ENCODE results near the gene TTC33.
"Not testable (repeated sequence)": the region's sequence is repeated elsewhere in the genome, so short reads cannot be mapped to it uniquely, and the experiment has no call there.

The TTC33 gene

DNA sequence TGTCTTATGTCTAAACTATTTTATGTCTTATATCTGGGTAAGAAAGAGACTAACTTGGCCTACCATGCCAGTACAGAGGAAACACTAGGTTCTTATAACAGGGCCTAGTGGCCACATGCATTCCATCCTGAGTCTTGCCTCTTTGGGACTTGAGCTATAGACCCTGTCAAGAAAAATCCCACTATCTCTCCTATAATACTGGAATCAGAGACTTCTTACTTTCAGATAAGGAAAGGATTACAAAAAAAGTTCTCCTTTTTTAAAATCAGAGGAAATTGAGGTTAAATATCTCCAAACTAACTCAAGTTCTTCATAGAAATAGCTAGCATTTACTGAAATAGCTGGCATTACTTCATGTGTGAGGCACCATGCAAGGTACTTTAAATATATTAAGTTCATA is 41.8 kb downstream of the TTC33 start:
- no peak for DNase-seq

- not testable (repeated sequence) for DNase-seq
These were observed 45.2 kb downstream of the TTC33 start for GRCh38 chr5:40710575-40710974.

- DNase-seq: not testable (repeated sequence)
These were observed 50.3 kb downstream of the TTC33 start for GRCh38 chr5:40705484-40705883.

DNA sequence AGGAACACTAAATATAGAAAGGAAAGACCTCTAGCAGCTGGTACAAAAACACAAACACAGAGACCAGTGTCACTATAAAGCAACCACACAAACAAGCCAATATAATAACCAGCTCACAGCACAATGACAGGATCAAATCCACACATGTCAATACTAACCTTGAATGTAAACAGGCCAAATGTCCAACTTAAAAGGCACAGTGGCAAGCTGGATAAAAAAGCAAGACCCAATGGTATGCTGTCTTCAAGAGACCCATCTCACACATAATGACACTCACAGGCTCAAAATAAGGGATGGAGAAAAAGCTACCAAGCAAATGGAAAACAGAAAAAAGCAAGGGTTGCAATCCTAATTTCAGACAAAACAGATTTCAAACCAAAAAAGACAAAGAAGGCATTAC is 53.7 kb downstream of the TTC33 start:
- DNase-seq: not testable (repeated sequence)

DNA sequence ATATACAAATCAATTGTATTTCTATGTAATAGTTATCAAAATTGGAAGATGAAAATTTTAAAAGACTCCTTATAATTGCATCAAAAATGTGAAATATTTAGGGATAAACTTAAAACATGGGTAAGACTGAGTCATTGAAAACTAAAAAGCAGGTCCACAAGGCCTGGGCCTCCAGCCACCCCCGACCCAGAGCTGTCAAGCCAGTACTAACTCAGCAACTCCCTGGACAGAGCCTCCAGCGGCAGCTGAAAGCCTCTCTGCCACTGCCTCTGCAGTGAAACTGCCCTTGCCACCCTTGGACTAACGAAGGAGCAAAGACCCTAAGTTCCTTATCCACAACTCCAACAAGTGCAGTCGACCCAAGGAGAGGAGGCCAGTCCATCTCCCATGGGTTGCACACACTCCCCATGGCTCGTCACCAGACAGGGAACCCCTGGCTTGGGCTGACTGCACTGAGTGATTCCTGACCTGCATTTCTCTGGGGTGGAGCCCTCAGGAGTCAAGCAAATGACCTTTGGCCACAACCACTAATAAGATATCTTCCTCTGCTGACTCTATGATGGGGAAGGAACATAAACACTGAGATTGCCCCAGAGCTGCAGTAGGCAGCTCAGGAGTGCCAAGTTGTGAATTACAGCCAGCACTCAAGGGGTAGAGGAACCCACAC is 55.5 kb downstream of the TTC33 start:
- DNase-seq: no peak

DNA sequence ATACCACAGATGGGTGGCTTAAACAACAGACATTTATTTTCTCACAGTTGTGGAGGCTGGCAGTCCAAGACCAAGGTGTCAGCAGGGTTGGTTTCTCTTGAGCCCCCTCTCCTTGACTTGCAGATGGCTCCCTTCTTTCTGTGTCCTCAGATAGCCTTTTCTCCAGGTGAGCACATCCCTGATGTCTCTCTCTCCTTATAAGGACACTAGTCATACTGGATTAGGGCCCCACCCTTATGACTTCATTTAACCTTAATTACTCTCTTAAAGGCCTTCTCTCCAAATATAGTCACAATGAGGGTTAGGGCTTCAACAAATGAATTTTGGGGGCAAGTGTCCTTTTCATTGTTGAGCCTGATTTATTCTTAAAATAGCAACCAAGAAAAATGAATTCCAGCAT is 61.3 kb downstream of the TTC33 start:
- no peak for DNase-seq

GRCh38 chr5:40691894-40692293 is 63.9 kb downstream of the TTC33 start:
- no peak for DNase-seq

DNA sequence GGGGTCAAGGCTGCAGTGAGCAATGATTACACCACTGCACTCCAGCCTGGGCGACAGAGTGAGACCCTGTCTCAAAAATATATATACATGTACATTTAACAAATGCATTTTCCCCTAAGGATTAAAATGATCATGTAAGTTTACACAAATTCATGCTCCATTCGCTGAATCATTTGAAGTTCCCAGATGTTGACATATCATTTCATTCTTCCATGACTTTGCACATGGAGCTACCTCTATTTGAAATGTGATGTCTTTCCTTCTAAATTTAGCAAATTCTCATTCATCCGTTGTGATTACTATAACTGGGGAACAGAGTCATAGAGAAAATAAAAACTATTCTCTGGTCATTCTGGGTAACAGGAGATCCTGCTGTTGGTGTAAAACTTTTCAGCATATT is 65.5 kb downstream of the TTC33 start:
- no peak for DNase-seq

- DNase-seq: peak; percentile 61 to 73
These were observed 66.3 kb downstream of the TTC33 start for GRCh38 chr5:40689438-40689837.

GRCh38 chr5:40688996-40689395 is 66.8 kb downstream of the TTC33 start:
- no peak for DNase-seq

DNA sequence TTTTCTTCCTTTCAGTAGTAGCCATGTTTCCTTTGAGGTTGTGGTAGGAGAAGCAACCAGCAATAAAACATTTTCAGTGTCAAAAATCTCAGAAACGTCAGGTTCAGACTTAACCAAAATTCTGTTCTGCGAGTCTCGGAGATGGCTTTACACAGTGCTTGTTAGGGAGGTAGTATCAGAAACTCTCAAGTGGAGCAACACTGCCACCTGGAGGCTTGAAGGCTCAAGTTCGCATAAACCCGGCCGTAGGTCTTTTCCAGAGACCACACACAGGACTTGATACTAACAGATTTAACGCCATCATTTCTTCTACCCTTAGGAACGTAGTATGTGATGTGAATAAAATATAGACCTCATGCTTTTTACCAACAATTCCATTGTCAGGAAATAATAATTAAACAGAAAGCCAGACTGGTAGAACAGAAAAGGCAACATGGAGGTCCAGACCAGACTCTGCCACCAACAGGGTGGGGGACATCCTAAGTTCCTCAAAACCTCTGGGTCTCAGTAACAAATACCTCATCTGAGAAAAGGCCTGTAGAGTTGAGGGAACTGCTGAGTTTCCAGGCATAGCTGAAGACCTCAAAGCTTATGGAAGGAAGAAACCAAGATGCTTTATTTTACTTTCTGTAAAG is 67.5 kb downstream of the TTC33 start:
- DNase-seq: peak; percentile 73 to 81

DNA sequence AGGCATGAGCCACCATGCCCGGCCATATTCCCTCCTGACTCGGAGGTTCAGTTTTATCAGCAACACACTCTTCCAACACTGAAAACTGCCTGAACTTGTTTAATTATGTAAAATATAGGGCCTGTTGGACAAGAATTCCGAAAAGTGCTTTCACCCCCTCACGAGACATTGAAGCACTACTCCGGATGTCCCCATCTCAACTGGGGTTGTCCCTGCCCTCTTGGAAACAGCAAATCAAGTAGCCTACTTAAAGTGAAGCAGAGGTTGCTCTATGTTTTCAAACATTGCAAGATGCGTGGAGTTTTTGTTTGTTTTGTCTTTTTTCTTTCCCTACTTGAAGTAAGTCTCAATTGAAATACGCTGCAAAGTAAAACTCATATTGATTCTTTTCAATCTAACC is 68.4 kb downstream of the TTC33 start:
- no peak for DNase-seq

DNA sequence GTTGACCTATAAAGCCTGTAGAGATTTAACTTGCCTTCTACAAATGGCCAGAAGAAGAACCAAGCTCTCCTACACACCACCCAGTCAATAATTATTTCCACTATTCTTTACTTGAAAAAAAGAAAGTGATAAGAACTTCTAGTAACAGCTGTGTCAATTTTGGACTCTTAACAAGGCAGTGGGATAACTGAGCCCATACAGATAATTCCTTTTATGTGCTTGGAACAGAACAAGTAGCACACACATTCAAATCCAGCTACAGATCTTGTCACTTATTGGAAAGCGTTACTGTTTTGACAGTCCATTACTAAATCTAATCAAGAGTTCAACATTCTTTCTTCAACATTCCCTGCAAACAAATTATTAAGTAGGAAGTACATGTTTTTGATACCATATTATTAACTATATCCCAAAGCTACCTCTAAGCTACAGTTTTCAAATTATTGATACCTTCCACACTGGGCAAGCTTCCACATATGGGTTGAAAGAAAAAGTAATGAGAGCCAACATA is 69.7 kb downstream of the TTC33 start:
- DNase-seq: no peak

DNA sequence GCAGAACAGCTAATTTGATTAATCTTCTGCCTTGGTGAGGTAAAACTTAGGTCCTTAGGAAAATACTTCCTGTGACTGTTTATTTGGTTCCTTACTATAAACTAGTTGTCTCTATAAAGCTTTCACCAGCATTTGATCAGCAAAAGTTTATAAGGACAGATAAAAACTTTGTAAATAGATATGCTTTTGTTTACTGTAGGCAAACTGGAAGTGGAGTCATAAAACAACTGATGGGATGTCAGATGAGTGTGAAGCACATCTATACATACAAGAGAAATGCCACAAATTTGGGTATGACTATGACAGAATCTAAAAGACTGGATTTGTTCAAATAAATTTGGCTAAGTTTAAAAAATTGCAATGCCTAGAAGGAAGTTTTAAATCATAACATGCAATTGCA is 70.6 kb downstream of the TTC33 start:
- no peak for DNase-seq

- DNase-seq: no peak
These were observed 72.5 kb downstream of the TTC33 start for GRCh38 chr5:40683305-40683704.

DNA sequence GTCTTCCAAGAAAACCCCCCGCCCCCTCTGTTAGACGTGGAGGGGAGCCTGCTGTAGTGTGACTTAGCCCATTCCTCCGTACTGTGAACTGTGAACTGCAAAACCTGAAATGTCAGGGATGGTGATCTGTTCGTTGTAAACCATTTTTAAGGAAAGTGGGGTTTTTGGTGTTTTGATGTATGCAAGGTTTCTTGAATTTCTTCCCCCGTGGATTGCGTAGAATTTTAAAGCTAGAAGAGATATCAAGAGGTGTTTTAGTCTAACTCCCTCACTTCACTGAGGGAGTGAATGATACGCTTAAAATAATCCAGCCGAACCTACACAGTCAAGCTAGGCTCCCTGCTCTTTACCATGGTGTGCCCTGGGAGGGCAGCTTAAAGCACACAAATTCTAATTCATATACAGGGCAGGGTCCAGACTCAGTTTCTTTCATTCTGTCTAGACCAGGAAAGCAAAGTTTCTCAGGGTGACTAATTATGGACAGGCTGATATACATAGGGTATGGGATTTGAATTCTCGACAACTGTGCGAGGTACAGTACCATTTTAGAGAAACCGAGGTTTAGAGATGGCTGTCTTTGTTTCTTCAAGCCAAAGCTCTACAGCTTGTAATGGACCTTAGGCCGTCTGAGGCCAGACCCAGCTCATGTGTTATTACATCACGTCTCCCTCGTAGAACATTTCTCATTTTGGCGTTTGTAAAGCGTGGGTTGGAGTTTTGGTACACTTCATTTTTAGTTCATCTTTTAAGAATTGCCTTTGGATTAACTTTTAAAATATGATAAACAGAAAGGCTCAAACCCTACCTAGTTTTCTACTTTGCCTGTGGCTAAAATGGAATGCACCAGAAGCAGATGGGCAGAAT is 73.4 kb downstream of the TTC33 start:
- DNase-seq: peak in 1 of 2 experiments; percentile 23

DNA sequence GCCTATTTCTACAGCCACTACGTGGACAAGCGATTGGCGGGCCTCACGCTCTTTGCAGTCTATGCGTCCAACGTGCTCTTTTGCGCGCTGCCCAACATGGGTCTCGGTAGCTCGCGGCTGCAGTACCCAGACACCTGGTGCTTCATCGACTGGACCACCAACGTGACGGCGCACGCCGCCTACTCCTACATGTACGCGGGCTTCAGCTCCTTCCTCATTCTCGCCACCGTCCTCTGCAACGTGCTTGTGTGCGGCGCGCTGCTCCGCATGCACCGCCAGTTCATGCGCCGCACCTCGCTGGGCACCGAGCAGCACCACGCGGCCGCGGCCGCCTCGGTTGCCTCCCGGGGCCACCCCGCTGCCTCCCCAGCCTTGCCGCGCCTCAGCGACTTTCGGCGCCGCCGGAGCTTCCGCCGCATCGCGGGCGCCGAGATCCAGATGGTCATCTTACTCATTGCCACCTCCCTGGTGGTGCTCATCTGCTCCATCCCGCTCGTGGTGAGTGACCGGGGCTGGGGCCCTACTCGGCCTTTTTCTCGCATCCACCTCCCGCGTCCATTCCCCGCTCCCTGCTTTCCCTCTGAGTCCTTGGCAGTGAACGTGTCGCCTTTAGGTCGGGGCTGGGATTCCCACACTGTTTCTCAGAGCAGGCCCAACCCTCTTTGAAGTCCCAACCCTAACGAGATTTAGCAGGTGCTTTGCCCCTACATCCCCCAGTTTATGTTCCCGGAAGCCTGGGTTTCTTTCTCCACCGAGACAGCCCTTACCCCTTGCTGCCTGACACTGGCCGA is 74.2 kb downstream of the TTC33 start:
- DNase-seq: peak; percentile 40 to 51

GRCh38 chr5:40680741-40681362 is 74.9 kb downstream of the TTC33 start:
- peak in 1 of 2 experiments; percentile 40 for DNase-seq

- no peak for DNase-seq
These were observed 75.7 kb downstream of the TTC33 start, which contains the start of gene PTGER4 for GRCh38 chr5:40679913-40680681. Gene PTGER4 (plus strand): TSS chr5:40679915. CDS start chr5:40680994, 1,079 bp downstream.

GRCh38 chr5:40679148-40679912 is 76.4 kb downstream of the TTC33 start:
- peak; percentile 85 to 89 for DNase-seq

All from AML-193 (cell line).